ENCODE results near the gene GLT8D1. TPM values are rescaled to one million over a fixed set of nuclear protein-coding genes. Genes with fewer than 3 reads are reported as not detected.
A peak's percentile ranks its signal among the peaks of the same experiment; 100 is the strongest.

The GLT8D1 gene
- total RNA-seq, 1 donor from 2014 or later, result 67.7 TPM

GRCh38 chr3:52712291-52713212 lies 7.0 kb upstream of the GLT8D1 start:
- DNase-seq, result no peak

GRCh38 chr3:52710512-52710911 lies 4.9 kb upstream of the GLT8D1 start:
- DNase-seq, result no peak

- no peak for DNase-seq
Observed at GRCh38 chr3:52707585-52707984, 2.0 kb upstream of the GLT8D1 start.

GRCh38 chr3:52705438-52705687 lies 228 bp downstream of the GLT8D1 start:
- DNase-seq, result no peak

- DNase-seq, result peak; percentile 39
Observed at GRCh38 chr3:52704611-52705437, 767 bp downstream of the GLT8D1 start.

- no peak for DNase-seq
Observed at GRCh38 chr3:52703341-52703740, 2.2 kb downstream of the GLT8D1 start.

- no peak for DNase-seq
Observed at GRCh38 chr3:52697632-52697965, 8.0 kb downstream of the GLT8D1 start.

- no peak for DNase-seq
Observed at GRCh38 chr3:52696830-52697631, 8.6 kb downstream of the GLT8D1 start.

GRCh38 chr3:52695798-52696671 lies 9.6 kb downstream of the GLT8D1 start:
- no peak for DNase-seq

GRCh38 chr3:52694528-52695189 lies 10.9 kb downstream of the GLT8D1 start:
- no peak for DNase-seq

GRCh38 chr3:52693071-52693470 lies 12.5 kb downstream of the GLT8D1 start:
- DNase-seq, result no peak

GRCh38 chr3:52690560-52690959 lies 15.0 kb downstream of the GLT8D1 start:
- no peak for DNase-seq

GRCh38 chr3:52689151-52689550 lies 16.4 kb downstream of the GLT8D1 start:
- no peak for DNase-seq

- no peak for DNase-seq
Observed at GRCh38 chr3:52688266-52688665, 17.3 kb downstream of the GLT8D1 start.

GRCh38 chr3:52685709-52686691 lies 19.6 kb downstream of the GLT8D1 start, which contains the start of the genes GNL3 and PBRM1:
TSS of gene GNL3 (plus strand) at chr3:52686032. CDS start at chr3:52686093, 61 bp downstream.
TSS of gene PBRM1 (minus strand) at chr3:52685913.
- DNase-seq, result peak; percentile 97

- DNase-seq, result peak; percentile 79
Observed at GRCh38 chr3:52685285-52685708, 20.3 kb downstream of the GLT8D1 start.

GRCh38 chr3:52684184-52684583 lies 21.4 kb downstream of the GLT8D1 start:
- no peak for DNase-seq

- no peak for DNase-seq
Observed at GRCh38 chr3:52683611-52684010, 22.0 kb downstream of the GLT8D1 start.

- DNase-seq, result peak; percentile 72
Observed at GRCh38 chr3:52682016-52682415, 23.6 kb downstream of the GLT8D1 start.

GRCh38 chr3:52681596-52681995 lies 24.0 kb downstream of the GLT8D1 start:
- no peak for DNase-seq
